GM18517 (cell line): Measurements from ENCODE around the gene CIAO2A.
A peak's percentile ranks its signal among the peaks of the same experiment; 100 is the strongest.
"Not testable (repeated sequence)": the region's sequence is repeated elsewhere in the genome, so short reads cannot be mapped to it uniquely, and the experiment has no call there.

Experiments used
- ATAC-seq: cut with Tn5 transposase; IDR thresholded peaks from one replicate; pipeline ENCODE4 v1.9.1; 2021; ENCODE audit warnings: mild to moderate bottlenecking, moderate library complexity; ENCODE audit not compliant: unreplicated experiment

CIAO2A gene

DNA sequence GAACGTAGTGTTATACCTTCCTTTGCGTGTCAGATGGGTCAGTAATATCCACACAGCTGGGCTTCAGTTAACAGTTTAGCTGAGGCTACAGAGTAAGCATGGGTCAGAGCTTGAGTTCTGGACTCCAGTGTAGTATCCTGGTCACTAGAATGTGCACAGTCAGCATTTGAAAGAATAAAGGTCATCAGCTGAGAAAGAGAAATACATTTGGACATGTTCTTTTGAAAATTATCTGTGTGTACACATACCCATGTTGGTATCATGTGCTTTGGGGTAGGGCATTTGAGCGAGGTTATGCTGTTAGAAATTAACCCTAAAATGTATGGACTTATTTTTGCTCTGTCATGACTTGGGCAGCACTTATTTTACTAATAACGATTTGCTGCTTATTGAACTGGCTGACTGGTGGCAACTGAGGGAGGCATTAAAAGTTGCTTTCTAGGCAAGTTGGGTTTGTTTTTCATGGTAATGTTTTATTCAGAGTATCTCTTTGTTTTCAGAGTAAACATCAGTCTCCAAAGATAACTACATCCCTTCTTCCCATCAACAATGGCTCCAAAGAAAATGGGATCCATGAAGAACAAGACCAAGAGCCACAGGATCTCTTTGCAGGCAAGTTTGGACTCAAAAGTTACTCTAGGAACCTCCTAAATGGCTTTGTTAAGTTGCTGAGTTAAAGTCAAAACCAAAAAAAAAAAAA lies 18.6 kb upstream of the CIAO2A start:
- ATAC-seq, result no peak

DNA sequence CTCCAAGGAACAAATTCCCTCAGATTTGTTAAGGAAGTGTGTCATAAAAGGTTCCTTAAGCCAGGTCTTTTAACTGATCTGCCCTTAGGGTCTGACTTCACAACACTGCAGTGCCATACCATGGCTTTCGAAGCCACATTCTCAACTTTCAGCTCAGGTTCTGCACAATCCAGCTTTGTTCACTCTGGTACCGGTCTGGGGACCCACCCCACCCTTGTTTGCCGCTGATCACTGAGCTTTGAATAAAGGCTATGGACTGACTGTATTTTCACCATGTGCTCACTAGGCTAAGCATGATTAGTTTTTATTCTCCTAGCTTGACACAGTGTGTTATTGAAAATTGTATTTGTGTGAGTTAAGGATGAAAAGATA lies 18.0 kb upstream of the CIAO2A start:
- no peak for ATAC-seq

DNA sequence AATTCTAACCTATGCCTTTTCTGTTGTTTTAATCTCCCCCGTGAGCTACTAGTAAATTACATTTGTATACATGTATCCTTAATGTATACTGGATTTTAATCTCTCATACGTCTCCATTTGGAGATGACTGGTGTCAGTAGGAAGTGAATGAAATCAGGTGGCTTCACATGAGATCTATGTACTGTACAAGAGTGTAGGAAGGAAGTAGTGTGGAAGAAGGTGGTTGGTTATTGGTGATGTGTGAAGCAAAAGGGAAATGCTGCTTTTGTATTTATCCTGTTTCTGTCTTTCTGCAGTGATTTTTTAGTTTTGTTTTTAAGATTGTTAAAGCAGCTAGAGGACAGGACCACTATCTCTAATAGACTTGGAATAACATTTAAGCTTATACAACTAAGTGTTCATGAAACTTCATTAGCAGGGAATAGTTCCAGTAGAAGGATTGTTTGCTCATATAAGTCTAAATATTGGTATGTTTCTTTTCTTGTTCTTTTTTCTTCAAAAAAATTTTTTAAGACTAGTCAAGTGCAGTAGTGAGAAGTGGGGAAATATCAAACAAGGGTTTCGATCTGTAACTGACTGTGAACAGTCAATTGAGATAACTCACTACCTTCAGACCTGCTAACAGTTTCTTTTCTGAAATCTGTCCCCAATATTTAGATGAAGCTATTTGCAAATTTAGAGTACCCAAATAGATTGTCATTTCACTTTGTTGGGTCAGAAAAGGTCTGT lies 17.5 kb upstream of the CIAO2A start:
- peak; percentile 48 for ATAC-seq

DNA sequence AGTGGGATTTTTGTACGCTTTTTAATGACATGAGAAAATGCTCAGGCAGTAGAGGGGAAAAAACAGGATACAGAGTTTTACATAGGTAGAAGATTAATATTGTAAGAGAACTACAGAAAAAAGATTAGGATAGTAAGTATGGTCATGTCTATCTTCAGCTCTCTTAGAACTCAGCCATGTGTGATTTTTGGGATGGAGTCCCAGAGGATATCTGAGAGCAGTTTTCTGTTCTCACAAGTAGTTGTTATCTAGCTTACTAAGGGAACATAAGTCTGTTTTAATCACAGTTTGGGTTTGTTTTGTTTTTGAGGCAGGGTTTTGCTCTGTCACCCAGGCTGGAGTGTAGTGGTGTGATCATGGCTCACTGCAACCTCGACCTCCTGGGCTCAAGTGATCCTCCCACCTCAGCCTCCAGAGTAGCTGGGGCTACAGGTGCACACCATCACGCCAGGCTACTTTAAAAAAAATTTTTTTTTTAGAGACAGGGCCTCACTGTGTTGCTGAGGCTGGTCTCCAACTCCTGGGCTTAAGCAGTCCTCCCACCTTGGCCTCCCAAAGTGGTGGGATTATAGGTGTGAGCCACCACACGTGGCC lies 16.6 kb upstream of the CIAO2A start:
- not testable (repeated sequence) for ATAC-seq

DNA sequence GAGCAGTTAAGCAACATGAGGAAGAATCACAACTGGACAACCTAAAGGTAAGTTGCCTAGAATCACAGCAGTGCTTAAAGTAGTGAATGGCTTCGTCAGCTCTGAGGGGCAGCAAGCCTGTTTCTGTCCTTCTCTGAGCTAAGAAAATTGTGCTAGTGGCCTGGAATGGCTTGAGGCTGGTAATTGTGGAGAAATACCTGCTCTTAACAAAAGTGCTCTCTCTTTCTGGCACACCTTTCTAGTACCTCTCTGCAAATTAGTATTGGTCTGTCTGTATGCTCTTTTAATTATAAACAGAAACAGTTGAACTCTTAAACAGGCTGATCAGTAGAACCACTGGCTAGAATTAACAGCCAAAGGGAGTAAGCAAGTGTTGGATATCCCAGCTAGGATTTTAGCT lies 13.7 kb upstream of the CIAO2A start:
- no peak for ATAC-seq

DNA sequence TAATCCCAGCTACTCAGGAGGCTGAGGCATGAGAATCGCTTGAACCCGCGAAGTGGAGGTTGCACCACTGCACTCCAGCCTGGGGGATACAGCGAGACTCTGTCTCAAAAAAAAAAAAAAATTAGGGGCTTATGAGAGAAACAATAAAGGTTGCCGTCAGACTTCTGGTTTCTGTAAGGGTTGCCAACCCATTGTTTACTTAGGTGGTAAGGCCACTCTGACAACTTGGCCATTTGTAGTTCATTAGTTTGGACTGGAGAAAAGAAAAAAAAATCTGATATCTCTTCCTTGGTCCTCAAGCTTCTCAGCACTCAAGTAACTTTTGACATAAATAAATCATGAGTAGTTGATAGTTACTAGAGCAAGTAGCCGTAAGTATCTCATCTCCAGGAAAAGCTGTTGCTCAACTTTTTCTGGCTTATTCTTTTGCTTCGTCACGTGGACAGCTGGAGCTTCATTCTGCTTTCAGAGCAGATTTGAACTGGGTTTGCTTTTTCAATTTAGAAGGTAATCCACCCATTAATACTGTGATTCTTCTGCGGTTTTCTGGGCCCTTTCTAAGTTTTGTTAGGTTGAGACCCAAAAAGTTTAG lies 11.6 kb upstream of the CIAO2A start:
- ATAC-seq, result no peak

DNA sequence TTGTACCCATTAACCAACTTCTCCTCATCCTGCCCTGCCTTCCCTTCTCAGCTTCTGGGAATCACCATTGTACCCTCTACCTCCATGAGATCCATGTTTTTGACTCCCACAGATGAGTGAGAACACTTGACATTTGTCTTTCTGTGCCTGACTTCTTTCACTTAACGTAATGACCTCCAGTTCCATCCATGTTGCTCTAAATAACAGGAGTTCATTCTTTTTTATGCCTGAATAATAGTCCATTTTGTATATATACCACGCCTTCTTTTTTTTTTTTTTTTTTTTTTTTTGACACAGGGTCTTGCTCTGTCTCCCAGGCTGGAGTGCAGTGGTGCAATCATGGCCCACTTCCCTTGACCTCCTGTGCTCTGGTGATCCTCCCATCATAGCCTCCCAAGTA lies 8.9 kb upstream of the CIAO2A start:
- no peak for ATAC-seq

DNA sequence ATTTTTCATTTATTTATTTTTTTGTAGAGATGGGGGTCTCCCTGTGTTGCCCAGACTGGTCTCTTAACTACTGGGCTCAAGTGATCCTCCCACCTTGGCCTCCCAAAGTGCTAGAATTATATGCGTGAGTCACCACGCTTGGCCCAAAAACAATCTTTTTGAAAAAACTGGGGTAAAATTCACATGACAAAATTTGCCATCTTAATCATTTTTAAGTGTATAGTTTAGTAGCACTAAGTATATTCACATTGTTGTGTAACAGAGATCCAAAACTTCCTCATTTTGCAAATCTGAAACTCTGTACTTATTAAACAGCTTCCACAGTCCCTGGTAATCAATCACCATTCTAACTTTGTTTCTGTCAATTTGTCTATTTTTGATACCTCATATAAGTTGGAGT lies 7.3 kb upstream of the CIAO2A start:
- ATAC-seq, result no peak

DNA sequence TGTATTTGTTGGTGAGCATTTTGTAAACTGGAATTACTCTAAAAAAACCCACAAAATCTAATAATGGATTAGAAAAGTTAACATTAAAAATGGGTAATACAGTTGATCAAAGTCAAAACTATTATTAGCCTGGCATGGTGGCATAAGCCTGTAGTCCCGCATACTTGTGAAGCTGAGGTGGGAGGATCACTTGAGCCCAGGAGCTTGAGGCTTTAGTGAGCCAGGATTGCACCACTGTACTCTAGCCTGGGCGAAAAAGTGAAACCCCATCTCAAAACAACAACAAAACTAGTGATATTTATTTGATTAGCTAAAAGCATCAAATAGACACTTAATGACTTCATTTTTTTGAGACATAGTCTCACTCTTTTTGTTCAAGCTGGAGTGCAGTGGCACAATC lies 5.7 kb upstream of the CIAO2A start:
- ATAC-seq, result no peak

DNA sequence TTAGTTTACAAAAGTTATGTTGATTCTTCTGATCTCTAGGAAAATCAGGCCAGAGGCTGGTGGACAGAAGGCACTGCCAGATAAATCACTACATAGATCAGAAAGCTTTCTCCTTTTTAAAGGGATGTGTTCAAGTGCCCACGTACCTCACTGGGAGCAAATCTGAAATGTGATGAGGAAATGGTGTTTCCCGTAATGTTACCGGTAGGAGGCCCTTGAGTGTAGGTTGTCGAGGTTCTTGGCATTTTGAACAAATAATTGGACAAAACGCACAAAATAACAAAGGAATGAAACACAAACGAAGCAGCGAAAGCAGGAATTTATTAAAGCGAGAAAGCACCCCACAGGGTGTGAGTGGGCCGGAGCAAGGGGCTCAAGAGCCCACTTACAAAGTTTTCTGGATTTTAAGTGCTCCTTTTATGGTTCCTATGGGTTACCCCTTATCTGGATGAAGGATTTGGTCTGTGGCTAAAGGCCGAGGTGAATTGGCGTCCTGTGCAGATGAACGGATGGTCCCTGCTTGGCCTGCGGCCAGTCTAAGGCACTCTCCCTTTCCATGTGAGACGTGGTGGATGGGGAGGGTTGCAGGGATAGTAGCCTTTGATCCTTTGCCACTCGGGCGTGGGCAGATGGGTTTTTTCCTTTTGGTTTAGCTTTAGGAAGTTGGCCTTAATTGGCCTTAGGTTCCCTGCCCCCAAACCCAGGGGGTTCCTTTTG lies 3.2 kb upstream of the CIAO2A start:
- ATAC-seq, result no peak

DNA sequence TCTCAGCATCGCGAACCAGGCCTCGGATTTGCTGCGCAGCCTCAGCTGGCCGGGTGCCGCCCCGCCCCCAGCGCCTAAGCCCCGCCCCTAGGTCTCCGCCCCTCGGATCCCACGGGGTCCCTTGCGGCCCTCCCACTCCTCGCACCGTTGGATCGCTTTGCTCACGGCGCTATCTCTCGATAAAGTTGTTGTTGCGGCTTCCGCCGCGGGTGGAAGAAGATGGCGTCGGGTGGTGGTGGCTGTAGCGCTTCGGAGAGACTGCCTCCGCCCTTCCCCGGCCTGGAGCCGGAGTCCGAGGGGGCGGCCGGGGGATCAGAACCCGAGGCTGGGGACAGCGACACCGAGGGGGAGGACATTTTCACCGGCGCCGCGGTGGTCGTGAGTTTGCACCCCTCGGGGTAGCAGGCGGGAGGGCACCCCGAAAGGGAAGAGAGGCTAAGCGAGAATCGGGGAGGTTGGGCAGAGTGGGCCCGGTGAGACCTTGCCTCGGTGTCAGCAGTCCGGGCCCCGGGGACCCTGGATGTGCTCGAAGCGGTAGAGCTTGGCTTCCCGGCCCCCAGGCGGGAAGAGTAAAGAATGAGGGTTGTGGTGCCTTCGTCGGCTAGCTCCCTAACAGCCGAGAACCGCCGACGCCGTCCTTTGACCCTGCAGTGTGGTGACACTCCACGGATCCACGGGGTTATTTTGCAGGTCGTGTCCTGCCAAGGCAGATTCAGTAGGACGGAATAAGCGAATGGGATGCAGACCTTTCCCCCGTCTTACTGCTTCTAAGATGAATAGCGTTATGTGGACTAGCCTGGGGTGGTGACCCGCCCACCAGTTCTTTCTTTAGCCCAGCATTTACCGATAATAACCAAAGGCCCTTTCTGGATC lies 2.4 kb upstream of the CIAO2A start, which contains the start of gene SNX1:
TSS of gene SNX1 (plus strand) at position 188 of the 873 bp plus-strand sequence. CDS start at position 220, 32 bp downstream.
- ATAC-seq, result peak; percentile 47

DNA sequence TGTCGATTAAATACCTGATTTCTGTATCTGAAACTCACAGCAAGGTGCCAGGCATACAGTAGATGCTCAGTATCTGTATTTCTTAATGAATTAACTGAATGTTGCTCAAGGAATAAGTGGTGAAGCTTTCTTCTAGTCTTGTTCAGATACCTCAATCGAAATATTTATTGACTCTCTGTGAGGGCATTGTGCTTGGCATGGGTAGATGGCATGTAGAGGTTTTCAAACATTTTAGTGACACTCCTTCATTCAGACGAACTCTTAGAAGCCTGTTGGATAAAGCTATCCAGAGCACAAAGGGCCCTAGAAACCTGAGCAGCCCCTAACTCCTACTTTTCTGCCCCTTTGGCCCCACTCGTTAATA lies 1.8 kb upstream of the CIAO2A start:
- ATAC-seq, result no peak

DNA sequence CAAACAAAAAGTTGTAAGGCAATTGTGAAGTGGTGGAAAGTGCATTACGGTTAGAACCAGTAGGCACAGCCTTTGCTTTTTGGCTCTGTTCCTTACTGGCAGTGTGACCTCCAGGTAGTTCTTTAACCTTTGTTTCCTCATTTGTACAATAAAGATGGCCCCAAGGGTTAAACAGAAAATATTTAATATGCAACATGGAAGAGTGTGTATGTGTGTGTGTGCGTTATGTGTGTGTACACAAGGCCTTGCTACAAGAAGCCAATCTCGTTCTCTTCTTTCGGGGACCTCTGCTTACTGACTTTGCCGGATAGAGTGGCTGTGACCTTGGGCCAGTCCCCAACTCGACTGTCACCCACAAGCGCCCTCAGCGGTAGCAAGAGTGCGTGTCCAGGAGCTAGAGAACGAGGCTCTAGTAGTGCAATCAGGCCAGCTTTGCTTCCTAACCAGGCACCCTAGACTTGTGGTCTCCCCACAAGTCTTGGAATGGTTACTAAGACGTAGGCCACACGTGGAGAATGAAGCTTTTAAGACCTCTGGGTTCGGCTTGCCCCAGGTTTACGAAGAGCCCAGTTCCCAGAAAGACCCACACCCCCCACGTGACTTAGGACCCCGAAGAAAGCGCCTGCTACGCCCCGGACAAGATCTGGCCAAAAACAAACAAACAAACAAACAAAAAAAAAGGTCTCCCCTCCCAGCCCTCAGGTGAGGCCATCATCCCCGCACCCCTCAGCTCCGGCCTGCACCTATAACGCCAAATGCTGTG lies 593 bp downstream of the CIAO2A start:
- ATAC-seq, result no peak

DNA sequence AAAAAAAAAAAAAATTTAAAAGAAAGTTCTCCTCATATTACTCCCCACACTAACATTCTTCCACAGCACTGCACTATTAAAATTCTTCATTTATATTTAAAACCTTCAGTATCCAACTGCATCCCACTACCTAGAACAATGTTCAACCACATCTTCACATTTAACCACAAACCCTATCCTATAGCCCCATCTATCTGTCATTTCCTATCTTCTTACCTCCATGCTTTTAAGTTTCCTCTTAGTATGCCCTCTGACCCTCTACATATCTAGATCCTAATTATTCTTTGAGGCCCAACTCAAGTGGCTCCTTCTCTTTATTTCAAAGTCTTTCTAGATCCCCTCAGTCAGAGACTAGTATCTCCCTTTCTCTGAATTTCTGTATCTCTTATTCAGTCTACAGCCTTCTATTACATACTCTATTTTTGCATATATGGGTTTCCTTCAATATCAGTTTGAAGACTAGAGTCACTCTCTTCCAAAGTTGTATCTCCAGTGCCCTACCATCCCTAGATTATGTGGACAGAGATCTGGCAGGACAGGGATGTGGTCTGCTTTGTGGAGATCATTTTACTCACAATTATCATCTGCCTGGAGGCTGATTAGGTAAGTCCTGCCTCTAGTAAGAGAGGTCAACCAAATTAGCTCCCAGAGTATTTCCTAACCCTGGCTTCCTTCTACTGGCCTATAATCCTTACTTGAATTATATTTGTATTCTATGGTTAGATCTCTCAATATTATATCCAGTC lies 1.4 kb downstream of the CIAO2A start:
- no peak for ATAC-seq

DNA sequence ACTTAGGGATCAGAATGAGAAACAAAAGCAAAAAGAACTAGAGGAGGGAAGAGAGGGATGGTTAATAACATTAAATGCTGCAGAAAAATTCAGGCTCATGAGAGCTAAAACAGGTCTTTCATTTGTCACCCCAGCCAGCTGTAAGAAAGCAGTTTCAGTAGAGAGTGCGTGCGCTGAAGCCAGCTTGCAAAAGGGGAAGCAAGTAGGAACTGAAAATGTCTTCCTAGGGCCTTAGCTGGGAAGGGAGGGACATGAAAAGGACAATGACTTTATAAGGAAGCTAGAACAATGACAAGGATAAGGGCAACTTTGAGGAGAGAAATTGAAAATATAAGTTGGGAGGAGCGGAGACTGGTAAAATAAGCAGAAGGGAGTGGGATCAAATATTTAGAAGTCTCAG lies 3.1 kb downstream of the CIAO2A start:
- no peak for ATAC-seq

DNA sequence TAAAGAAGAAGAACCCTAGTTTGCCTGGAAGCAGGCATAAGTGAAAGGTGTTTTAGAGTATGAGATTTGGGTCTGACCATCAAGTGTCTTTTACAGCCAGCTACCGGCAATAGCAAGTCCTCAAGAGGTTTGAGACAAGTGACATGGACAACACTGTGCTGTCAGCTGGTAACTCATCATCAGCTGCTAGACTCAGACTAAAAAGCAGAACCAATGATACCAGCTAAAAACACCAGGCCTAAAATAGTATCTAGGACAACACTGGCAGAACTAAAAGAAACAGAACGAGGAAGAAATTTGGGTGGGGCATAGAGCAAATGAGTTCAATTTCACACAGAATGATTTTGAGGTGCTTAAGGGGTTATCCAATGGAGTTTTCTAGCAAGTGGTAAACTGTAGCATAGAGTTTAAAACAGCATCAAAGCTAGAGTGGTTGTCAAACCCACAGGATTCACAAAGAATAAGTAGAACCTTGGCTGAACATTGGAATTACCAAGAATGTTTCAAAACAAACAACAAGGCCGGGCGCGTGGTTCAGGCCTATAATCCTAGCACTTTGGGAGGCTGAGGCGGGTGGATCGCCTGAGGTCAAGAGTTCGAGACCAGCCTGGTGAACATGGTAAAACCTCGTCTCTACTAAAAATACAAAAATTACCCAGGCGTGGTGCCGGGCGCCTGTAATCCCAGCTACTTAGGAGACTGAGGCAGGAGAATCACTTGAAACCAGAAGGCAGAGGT lies 3.9 kb downstream of the CIAO2A start:
- no peak for ATAC-seq

DNA sequence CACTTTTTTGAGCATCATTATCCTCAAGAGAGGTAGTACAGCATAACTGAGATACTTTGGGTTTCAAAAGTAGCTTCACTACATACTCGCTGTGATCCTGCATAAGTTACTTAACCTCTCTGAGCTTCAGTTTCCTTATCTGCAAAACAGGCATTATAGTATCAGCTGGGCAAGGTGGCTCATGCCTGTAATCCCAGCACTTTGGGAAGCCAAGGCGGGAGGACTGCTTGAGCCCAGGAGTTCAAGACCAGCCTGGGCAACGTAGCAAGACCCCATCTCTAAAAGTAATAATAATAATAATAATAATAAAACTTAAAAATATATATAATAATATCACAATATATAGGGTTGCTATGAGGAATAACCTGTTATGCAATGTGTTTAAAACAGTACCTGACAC lies 10.9 kb downstream of the CIAO2A start:
- no peak for ATAC-seq

DNA sequence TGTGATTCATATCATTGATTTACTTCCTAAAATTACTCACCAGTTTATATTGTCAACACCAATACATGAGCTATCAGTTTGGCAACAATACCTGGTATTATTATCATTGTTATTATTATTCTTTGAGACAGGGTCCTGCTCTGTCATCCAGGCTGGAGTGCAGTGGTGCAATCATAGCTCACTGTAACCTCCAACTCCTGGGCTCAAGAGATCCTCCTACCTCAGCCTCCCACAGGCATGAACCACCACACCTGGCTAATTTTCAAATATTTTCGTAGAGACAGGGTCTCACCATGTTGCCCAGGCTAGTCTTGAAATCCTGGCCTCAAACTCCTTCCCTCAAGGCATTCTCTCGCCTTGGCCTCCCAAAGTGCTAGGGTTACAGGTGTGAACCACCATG lies 20.1 kb downstream of the CIAO2A start:
- ATAC-seq, result not testable (repeated sequence)
